ENCODE results near the gene PLCG1.

DNA sequence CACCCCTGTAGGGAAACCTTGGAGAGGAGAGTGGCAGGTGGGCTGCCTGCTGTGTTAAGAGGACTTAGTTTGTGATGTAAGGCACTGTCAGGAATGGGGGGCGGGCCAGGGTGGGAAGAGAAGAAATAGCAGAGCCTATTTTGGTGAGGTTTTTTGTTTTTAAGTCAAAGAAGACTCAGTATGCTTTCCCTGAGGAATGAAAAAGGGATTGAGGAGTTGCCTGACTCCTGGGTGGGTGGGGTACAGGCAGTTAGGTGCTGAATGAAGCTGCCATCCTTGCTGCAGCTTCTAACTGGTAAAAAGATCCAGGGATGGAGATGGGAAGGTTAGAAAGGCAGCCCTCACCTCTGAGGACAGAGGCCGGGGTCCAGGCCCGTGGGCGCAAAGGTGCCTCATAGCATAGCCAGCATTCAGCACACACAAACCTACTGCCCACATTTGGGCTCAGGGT, 37.9 kb downstream of the PLCG1 start:
- TF ChIP-seq, protein P1, sequence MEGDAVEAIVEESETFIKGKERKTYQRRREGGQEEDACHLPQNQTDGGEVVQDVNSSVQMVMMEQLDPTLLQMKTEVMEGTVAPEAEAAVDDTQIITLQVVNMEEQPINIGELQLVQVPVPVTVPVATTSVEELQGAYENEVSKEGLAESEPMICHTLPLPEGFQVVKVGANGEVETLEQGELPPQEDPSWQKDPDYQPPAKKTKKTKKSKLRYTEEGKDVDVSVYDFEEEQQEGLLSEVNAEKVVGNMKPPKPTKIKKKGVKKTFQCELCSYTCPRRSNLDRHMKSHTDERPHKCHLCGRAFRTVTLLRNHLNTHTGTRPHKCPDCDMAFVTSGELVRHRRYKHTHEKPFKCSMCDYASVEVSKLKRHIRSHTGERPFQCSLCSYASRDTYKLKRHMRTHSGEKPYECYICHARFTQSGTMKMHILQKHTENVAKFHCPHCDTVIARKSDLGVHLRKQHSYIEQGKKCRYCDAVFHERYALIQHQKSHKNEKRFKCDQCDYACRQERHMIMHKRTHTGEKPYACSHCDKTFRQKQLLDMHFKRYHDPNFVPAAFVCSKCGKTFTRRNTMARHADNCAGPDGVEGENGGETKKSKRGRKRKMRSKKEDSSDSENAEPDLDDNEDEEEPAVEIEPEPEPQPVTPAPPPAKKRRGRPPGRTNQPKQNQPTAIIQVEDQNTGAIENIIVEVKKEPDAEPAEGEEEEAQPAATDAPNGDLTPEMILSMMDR (IDR thresholded peaks at IDR 0.05) = no peak
- TF ChIP-seq POLR2A (IDR thresholded peaks at IDR 0.05) = no peak
